Measurements from ENCODE around the gene TBC1D10A.

The TBC1D10A gene

DNA sequence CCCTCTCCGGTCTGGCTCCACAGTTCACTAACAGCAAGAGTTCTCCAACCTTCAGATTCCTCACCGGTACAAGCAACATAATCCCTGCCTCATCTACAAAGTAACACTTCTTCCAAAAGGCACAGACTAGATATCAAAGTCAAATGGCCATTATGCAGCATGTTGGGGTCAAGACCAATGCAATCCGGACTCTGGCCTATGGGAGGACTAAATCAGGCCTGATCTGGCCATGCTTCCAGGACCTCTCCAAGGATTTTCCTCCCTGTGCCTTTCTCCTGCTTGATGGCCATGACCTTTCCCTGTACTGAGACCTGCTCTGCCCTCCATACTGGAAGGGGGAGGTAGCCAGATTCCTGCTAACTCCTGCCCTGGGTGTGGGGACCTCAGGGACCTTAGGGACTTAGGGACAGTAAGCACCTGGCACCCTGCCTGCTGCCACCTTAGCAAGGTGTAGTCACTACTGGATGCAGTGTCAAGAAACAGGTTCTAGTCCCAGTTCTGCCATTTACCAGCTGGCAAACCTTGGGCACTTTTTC, 6.7 kb downstream of the TBC1D10A start:
- DNase-seq, result no peak

GRCh38 chr22:30318799-30319419, 7.8 kb downstream of the TBC1D10A start:
- no peak for DNase-seq

DNA sequence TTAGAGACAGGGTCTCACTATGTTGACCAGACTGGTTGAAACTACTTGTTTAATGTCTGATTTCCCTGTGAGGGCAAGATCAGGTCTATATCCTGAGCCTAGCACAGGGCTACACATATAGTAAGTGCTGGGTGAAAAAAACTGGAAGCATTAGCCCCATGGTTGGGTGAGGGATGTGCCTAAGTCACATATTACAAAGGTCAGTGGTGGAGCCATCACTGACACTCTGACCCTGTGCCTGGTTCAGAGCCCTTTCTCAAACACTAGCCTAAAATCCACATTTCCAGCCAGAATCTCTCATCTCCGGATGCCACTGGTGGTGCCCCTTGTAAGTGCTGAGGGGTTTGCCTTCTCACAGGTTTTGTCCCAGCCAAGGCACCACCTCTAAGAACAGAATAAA, 9.0 kb downstream of the TBC1D10A start:
- no peak for DNase-seq

GRCh38 chr22:30315962-30316576, 10.7 kb downstream of the TBC1D10A start:
- DNase-seq, result no peak

- DNase-seq, result no peak
Observed at GRCh38 chr22:30314915-30315314, 11.8 kb downstream of the TBC1D10A start.

DNA sequence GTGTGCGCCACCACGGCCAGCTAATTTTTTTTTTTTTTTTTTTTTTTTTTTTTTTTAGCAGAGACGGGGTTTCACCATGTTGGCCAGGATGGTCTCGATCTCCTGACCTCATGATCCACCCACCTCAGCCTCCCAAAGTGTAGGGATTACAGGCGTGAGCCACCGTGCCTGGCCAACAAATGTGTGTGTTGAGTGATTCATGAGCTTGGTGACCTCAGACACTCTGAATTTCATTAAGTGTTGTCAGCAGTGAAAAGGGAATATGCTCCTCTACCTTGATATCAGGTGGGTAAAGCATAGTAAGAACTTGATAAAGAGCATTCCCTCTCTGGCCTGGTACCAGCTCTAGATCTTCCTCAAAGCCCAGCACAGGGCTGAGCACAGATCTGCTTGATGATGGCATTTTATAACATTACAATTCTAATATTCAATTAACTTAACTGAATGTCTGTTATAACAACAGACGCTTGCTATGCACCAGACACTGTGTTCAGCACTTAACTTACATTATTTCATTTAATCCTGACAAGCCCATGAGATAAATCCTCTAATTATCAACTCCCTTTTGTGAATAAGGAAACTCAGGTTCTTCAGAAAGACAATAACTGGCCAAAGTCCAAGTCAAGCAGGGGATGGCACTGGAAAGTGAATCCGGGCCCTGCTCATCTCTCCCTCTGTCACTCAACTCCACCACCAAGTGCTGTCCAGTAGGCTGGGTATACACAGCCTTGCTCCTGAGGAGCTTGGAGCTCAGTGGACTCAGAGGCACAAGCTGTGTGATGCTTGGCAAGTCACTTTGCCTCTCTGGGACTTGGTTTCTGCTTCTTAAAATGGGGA, 13.0 kb downstream of the TBC1D10A start:
- no peak for DNase-seq

- peak; percentile 62 for DNase-seq
Observed at GRCh38 chr22:30312053-30312452, 14.7 kb downstream of the TBC1D10A start.

- DNase-seq, result no peak
Observed at GRCh38 chr22:30310881-30311771, 15.6 kb downstream of the TBC1D10A start.

DNA sequence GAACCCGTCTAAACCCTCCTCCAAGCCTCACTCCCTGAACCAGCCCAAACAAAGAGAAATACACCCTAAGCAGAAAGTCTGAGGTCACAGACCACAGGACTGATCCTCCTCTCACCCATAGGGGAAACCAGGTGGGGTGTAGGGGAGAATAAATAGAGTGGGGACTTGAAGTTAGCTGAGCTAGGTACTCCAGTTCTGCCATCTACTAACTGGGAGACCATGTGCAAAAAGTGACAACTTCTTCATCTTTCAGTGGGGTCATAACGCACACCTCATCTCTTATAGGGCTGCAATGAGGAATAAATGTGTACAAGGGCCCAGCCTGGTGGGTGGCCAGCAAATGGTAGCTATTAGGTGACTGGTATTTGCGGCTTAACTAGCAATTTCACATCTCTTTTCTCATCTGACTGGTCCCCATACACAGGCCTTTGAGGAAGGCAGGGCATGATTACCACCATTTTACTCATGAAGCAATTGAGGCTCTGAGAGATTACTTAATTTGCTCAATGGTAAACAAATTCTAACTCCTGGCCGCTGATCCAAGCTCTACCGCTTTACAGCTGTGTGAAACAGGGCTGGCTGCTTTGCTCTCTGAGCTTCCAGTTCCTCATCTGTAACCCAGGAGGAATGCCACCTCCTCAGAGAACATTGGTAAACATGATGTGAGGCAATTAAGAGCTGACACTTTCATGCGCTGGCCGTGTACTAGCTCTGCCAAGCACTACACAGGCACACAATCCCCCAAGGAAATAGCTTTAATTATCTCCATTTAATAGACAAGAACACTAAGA, 16.6 kb downstream of the TBC1D10A start:
- no peak for DNase-seq

DNA sequence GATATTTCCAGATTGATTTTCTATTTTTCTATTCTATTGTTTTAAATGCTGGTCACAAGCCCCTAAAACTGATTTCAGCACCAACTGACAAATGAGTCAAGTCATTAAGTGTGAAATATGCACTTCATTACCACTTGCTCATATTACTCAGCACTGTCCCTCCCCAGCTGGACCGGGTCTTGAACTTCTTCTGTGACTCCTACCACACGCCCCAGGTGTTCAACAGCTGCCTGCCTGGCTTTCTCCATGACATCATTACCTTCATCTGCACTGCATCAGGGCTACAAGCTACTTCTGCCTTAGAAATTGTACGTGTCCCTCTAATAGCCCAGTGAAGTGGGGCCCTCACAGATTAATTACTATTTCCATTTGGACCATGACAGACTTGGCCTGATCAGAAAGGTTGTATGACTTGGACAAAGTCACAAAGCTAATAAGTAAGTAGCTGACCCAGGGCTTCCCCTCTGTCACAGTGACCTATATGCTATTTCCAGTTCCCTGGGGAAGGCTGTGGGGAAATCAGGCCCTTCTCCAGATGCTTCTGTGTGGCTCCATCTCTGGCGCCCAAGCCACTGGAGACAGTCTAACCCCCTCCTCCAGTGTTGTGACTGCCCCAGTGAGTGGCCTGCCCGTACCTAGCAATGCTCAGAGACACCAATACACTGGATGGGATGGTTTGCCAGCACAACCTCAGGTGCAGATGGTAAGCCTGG, 18.1 kb downstream of the TBC1D10A start:
- no peak for DNase-seq

DNA sequence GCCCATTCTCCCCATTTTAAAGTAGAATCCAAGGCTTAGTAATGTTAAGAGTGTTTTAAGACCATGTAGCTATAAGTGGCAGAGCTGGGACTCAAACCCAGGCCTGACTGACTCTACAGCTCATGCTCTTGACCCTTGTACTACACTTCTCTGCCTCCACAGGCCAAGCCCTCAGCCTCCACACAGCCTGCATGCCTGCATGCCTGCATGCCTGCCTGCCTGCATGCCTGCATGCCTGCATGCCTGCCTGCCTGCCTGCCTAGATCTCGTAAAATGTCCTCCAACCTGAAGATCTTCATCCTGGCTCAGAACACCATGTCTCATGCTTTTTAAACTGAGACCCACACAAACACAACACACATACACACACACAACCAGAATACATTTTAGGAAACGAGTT, 18.6 kb downstream of the TBC1D10A start:
- DNase-seq, result no peak

DNA sequence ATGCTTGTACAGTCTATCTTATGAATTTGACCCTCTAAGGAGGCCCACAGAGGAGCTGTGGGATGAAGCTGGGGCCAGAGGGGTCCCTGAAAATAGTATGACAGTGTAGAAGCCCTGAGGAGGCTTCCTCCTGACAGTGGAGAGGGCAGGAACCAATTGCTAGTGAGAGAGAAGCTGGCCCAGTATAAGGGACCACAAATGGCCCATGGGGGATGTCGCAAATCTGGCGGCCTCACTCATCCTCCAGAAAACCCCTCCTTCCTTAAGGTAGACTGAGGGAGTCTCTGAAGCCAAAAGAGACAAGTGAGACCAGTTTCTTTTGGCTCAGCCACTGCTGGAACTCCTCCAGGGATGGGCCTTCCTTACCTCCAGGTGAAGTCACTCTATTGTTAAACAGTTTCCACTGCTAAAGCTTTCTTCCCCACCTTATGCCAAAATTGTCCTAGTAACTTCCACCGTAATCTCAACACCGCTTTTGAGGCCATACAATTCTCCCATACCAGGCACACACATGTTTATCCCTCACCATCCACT, 19.6 kb downstream of the TBC1D10A start:
- no peak for DNase-seq

DNA sequence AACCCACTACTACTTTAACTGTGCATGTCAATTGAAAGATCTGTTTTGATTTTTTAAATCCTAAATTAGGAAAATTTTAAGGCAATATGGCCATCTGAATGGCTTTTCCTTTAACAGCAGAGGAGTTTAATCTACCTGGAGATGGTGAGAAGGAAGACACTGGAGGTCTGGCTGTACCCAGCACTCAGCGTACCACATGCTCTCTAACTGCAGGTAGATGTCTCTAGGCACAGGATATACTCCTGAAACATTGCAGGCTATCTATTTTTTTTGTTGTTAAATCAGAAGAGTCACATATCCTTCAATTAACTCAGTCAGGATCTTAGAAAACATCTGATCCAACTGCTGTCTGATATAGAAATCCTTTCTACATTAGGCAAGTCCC, 20.1 kb downstream of the TBC1D10A start:
- DNase-seq, result no peak

DNA sequence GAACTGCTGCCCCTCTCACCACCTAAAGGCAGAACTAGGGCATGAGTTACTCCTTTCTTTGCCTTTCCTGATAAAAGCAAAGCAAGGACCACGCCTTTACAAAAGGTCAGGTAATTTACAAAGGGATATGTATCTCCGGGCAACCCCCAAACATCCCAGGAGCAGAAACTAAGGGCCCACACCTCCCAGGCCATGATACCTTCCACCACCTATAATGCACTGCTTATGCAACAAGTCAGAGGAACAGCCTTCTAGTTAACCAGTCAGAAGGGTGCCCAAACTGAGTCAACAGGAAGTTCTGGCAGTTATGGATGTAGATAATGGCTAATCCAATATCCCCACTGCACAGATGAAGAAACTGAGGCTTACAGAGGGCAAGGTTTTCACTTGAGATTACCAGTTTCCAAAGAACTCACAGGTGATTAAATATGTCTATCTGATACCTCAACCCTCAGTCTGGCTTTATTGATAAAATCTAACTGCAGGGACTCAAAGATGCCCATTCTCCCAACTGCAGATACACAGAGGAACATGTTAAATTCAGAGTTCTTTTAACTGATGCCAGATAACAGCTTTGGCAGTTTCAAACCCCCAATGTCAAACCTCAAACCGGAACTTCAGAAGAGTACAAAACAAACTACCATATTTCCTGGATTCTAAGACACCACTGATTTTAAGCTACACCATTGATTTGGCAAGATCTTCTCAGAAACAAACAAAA, 20.7 kb downstream of the TBC1D10A start:
- no peak for DNase-seq

DNA sequence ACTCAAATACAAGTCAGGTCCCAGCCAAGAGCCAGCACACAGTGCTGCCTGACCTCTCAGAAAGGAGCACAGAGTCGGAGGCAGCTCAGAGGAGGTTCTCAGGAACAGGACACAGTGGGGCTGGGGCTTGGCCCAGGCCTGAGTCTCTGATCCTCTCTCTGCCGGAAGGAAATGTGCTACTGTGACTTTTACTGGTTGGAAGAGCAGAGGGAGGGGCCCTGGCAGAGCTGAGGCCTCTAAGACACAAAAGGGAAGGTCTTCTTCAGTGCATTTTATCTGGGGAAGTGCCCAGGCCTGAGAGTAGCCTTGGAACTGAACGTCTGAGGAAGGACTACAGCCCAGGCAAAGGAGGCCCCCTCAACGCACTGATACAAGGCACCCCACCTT, 21.2 kb downstream of the TBC1D10A start:
- DNase-seq, result no peak

DNA sequence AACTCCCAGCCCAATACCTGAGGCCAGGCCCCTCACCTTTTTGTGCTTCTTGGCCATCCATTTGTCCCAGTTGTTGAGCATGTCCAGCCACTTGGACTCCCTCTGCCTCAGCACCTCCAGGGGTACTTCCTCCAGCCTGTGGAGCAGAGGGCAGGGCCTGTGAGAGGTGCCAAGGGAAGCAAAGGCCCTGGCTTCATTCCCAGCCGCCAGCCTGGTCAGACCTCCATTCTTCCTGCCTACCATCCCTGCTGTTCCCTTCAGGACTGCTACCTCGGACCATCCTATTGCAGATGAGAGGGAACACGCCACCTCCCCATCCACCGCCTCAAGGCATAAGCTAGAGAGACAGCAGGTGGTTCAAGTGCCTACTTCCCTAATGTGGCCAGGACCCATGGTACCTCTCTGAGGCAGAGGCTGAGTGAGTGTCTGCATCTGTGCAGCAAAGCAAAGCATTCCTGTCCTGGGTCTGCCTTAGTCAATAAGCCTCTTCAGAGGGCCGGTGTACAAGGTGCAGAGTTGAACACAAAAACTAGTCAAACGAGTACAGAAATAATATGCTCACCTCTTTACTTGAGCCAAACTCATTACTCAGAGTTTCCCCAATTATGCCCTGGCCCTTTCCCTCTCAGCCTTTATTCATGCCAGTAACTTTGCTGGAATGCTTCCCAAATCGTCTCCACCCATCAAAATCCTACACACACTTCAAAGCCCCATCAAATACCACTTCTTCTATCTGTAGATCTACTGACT, 22.1 kb downstream of the TBC1D10A start:
- no peak for DNase-seq

DNA sequence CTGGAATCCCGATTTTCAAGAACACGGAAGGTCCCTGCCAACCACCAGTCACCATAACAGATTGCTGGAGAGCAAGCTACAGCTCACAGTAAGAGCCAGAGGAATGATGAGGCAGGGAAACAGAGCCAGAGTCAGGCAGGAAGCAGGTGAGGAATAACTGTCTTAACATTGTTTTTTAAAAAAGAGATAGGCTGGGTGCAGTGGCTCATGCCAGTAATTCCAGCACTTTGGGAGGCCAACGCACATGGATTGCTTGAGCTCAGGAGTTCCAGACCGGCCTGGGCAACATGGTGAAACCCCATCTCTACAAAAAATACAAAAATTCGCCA, 24.0 kb downstream of the TBC1D10A start:
- no peak for DNase-seq

- DNase-seq, result peak; percentile 19
Observed at GRCh38 chr22:30301995-30302809, 24.5 kb downstream of the TBC1D10A start.

DNA sequence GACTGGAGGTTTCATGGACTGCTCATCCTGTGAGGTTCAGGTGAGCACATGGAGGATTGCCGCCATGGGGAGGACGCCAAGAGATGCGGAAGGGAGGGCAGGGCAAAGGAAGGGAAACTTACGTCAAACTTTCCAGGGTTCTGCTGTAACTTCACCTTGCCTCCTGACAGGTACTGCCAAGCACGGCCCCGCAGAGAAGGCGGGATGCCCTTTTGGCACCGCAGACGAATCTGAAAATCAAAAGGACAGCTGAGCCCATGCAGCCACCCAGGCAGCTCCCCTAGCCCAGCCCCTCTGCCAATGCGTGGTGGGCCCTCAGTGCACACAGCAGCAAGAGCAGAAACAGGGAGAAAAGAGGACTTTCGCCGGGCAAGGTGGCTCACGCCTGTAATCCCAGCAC, 27.4 kb downstream of the TBC1D10A start:
- no peak for DNase-seq
